ENCODE measurements around the gene TMEM163.

TMEM163 gene

DNA sequence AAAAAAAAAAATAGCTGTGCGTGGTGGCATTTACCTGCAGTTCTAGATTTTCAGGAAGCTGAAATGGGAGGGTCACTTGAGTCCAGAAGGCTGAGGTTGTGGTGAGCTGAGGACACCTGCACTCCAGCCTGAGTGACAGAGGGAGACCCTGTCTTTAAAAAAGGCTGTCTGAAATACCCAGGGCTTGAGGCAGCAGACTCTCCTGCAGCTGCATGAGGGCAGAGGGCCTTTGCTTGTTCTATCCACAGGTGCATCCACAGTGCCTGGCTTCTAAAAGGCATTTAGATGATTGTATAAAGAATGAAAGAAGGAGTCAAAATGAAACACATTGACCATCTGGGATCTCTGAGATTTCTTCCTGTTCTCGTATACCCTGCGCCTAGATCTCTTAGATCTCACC is 312.1 kb downstream of the TMEM163 start:
- Histone ChIP-seq H3K27me3 (ENCODE audit: control insufficient read depth in 1 of 2, insufficient read depth in 2 of 2, low read length in 2 of 2) (no peaks in the 10 kb centered on the region), H3K4me1 (ENCODE audit: insufficient read depth, low read length) (peaks cover 2% of the 10 kb centered on the region), H3K9me3 (ENCODE audit: low read length) (no peaks in the 10 kb centered on the region), H3K4me3 (ENCODE audit: low read depth in 1 of 2, low read length in 2 of 2) (no peak overlapping the region), H3K9ac (ENCODE audit: low read length) (no peak overlapping the region), H3K27ac (ENCODE audit: low read depth, low read length) (no peak overlapping the region), H3K36me3 (ENCODE audit: insufficient read depth, low read length) (no peaks in the 10 kb centered on the region)

GRCh38 chr2:134406311-134406710 is 312.5 kb downstream of the TMEM163 start:
- no peaks in the 10 kb centered on the region for H3K4me1 ChIP-seq (ENCODE audit: insufficient read depth, low read length)
- H3K27me3 ChIP-seq (ENCODE audit: control insufficient read depth in 1 of 2, insufficient read depth in 2 of 2, low read length in 2 of 2), result no peaks in the 10 kb centered on the region
- H3K9me3 ChIP-seq (ENCODE audit: low read length), result no peaks in the 10 kb centered on the region
- no peak overlapping the region for H3K4me3 ChIP-seq (ENCODE audit: low read depth in 1 of 2, low read length in 2 of 2)
- no peak overlapping the region for H3K27ac ChIP-seq (ENCODE audit: low read depth, low read length)
- H3K36me3 ChIP-seq (ENCODE audit: insufficient read depth, low read length), result no peaks in the 10 kb centered on the region
- no peak overlapping the region for H3K9ac ChIP-seq (ENCODE audit: low read length)

Measured in muscle layer of colon (tissue), 2 donors.